GM10248 (cell line): ENCODE data around the gene CLRN2.

Experiments used
- CTCF ChIA-PET: fragments of 300-600 bp; sonication (Branson Sonifier 250); formaldehyde crosslinking; extraction: SDS; loops from one replicate; lab custom pipeline; 2021; ENCODE audit warnings: antibody characterized with exemption; lab: Yijun Ruan, JAX
- POLR2A ChIA-PET: fragments of 350-650 bp; sonication (Branson Sonifier 250); formaldehyde crosslinking; extraction: SDS; loops from one replicate; lab custom pipeline; 2020; ENCODE audit warnings: antibody characterized with exemption; lab: Yijun Ruan, JAX
- DNase-seq: peaks from one replicate; pipeline ENCODE4 v3.0.0; 2012; ENCODE audit errors: extremely low spot score
- TF ChIP-seq, protein P1 (sequence below): IDR thresholded peaks from 2 replicates; pipeline ENCODE4 v1.5.1; 2012; ENCODE audit warnings: mild to moderate bottlenecking, low read depth; ENCODE audit errors: extremely low read depth, missing control alignments, control extremely low read depth

Gene CLRN2

DNA sequence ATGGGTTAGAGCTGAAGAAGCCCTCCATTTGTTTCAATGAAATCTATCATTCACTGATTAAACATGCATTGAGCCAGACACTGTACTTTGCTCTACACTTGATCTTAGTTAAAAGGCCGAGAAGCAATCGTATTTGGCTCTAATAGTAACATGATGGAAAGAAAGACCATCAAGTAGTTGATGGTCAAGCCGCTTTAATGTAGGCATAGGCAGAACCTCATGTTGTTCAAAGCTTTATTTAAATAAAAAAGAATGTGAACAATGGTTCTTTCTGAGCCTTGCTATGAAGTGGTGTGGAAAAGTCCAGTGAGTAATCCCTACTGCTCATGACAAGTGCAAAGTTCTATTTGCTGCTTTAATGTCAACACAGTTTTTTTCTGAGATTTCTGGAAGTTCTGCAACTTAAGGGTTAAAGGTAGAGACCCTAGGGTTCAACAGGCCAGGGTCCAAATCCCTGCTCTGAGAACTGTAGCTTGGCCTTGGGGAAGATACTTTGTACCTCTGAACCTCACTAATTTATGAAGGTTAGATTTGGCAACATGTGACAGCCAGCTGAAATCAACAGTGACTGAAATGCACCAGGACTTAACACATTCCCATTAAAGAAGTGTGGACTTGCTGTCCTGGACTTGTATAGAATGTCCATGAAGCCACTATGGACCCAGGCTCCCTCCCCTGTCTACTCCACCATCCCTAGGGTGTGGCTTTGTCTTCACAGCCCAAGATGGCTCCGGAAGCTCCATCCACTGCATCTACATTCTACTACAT lies 44.2 kb downstream of the CLRN2 start:
- TF ChIP-seq, protein P1, sequence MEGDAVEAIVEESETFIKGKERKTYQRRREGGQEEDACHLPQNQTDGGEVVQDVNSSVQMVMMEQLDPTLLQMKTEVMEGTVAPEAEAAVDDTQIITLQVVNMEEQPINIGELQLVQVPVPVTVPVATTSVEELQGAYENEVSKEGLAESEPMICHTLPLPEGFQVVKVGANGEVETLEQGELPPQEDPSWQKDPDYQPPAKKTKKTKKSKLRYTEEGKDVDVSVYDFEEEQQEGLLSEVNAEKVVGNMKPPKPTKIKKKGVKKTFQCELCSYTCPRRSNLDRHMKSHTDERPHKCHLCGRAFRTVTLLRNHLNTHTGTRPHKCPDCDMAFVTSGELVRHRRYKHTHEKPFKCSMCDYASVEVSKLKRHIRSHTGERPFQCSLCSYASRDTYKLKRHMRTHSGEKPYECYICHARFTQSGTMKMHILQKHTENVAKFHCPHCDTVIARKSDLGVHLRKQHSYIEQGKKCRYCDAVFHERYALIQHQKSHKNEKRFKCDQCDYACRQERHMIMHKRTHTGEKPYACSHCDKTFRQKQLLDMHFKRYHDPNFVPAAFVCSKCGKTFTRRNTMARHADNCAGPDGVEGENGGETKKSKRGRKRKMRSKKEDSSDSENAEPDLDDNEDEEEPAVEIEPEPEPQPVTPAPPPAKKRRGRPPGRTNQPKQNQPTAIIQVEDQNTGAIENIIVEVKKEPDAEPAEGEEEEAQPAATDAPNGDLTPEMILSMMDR, result no peak
- no peak for DNase-seq
- ChIA-PET CTCF (interaction anchor here (0.8 to 1.9 kb wide), 5 partner anchors 8 to 17 kb away, joined by 3 to 12 read pairs (median 4); no protein-coding TSS in a partner anchor), POLR2A (no interaction called here)

GRCh38 chr4:17559709-17560048 lies 44.7 kb downstream of the CLRN2 start:
- CTCF ChIA-PET, result interaction anchor here (1.6 kb wide), 1 partner anchor 11 kb away, joined by 5 read pairs; no protein-coding TSS in a partner anchor

DNA sequence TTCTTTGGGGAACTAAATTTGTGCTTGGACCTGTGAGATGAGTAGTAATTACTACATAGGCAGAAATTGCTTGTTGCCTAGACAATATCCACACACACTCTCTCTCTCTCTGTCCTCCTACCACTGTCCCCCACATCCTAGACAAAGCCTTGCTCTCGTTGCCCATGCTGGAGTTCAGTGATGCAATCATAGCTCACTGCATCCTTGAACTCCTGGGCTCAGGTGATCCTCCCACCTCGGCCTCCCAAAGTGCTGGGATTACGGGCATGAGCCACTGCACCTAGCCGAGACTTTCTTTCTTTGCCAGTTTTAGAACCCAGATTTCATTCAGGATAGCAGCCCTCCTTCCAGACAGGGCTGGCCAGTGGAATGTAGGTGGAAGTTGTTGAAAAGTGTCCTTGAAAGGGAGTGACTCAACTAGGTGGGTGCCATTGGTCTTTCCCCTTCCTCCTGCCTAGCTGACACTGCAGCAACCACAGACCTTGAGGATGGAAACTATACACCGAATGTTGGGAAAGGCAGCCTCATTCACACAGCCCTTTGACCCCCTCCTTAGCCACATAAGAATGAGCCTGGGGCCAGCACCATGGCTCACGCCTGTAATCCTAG lies 45.2 kb downstream of the CLRN2 start:
- POLR2A ChIA-PET, result no interaction called here
- CTCF ChIA-PET, result interaction anchor here (1.6 kb wide), 1 partner anchor 11 kb away, joined by 5 read pairs; no protein-coding TSS in a partner anchor
- no peak for DNase-seq
- TF ChIP-seq, protein P1, result no peak

More at GRCh38 chr4:17559709-17560048, 44.7 kb downstream of the CLRN2 start:
- TF ChIP-seq, protein P1, result no peak
- DNase-seq, result no peak
- POLR2A ChIA-PET, result no interaction called here

GRCh38 chr4:17561195-17561909 lies 46.4 kb downstream of the CLRN2 start:
- ChIA-PET CTCF (interaction anchor here (1.6 kb wide), 1 partner anchor 12 kb away, joined by 5 read pairs; no protein-coding TSS in a partner anchor), POLR2A (no interaction called here)
- DNase-seq, result no peak
- TF ChIP-seq, protein P1, result no peak

DNA sequence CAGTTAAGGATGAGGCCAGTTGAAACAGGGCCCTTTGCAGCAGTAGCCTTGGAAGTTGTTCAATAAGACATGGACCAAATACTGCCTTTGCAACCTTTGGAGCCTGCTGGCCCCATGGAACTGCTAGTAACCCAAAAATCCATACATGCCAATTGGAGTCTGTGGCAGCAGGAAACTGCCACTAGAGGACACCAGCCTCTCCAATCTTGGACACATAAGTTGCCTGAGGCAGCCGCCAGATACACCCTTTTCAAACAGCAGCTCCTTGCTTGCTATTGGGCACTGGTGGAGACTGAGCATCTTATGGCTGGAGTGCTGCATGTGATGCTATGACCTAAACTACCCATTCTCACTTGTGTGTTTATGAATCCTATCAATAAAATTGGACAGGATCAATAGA lies 47.2 kb downstream of the CLRN2 start:
- no peak for DNase-seq
- ChIA-PET POLR2A (no interaction called here), CTCF (interaction anchor here (3.4 kb wide), 1 partner anchor 13 kb away, joined by 18 read pairs; no protein-coding TSS in a partner anchor)
- TF ChIP-seq, protein P1, result peak; percentile 1

GRCh38 chr4:17565846-17566245 lies 50.9 kb downstream of the CLRN2 start:
- no peak for DNase-seq
- CTCF ChIA-PET, result interaction anchor here (4.3 kb wide), 1 partner anchor 17 kb away, joined by 16 read pairs; no protein-coding TSS in a partner anchor
- TF ChIP-seq, protein P1, result no peak
- POLR2A ChIA-PET, result no interaction called here
